ENCODE results near the gene NDRG3. TPM values are rescaled to one million over a fixed set of nuclear protein-coding genes. Genes with fewer than 3 reads are reported as not detected.

The NDRG3 gene
- polyA plus RNA-seq, 1 experiment = 28.5 TPM

DNA sequence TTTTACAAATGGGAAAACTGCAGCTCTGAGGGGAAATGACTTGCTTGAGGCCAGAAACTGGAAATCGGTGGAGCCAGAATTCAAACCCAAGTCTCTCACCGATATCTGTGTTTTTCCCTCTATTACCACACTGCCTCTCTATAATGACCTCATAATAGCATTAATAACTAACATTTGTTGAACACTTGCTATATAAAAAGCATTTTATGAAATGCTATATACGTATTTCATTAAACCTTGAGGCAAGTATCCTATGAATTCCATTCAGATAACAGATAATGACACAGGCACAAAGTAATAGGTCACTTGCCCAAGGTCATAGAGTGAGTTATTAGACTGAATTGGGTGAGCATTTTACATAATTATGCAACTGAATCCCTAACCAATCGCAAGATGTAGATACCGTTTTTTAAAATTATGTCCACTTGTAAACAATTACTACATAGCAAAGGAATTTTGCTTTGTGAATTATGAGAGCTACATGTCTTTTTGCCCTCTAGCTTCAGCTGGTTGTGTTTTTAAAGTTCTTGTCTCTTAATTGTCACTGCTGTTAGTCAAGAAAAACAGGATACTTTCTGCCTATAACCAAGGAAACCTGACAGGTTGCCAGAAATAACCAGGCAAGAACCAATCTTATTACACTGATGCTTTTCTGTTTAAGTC, 23.0 kb upstream of the NDRG3 start:
- H3K36me3 ChIP-seq (ENCODE audit: control insufficient read depth, insufficient read depth, low read length) = no peaks in the 10 kb centered on the region
- TF ChIP-seq CTCF (IDR thresholded peaks at IDR 0.05; ENCODE audit: insufficient read depth, low read depth, low read length) = no peak
- DNase-seq (ENCODE audit: low read depth) = peak; percentile 52
- no peaks in the 10 kb centered on the region for H3K27me3 ChIP-seq (ENCODE audit: control insufficient read depth, insufficient read depth, low read length)
- CTCF ChIA-PET = interaction anchor here (0.8 to 6.7 kb wide), 3 partner anchors 14 to 118 kb away, joined by 3 to 32 read pairs (median 6); a partner anchor contains a TSS
- POLR2A ChIA-PET = interaction anchor here (0.6 to 0.9 kb wide), 2 partner anchors 164 to 174 kb away, joined by 3 read pairs; no protein-coding TSS in a partner anchor
- no peak overlapping the region for H3K4me3 ChIP-seq (ENCODE audit: low read depth, low read length)

GRCh38 chr20:36761125-36761524, 15.2 kb upstream of the NDRG3 start:
- Histone ChIP-seq H3K4me3 (ENCODE audit: low read depth, low read length) (no peak overlapping the region), H3K36me3 (ENCODE audit: control insufficient read depth, insufficient read depth, low read length) (no peaks in the 10 kb centered on the region), H3K27me3 (ENCODE audit: control insufficient read depth, insufficient read depth, low read length) (no peaks in the 10 kb centered on the region)
- POLR2A ChIA-PET = no interaction called here
- DNase-seq (ENCODE audit: low read depth) = no peak
- TF ChIP-seq CTCF (IDR thresholded peaks at IDR 0.05; ENCODE audit: insufficient read depth, low read depth, low read length) = no peak
- CTCF ChIA-PET = no interaction called here

DNA sequence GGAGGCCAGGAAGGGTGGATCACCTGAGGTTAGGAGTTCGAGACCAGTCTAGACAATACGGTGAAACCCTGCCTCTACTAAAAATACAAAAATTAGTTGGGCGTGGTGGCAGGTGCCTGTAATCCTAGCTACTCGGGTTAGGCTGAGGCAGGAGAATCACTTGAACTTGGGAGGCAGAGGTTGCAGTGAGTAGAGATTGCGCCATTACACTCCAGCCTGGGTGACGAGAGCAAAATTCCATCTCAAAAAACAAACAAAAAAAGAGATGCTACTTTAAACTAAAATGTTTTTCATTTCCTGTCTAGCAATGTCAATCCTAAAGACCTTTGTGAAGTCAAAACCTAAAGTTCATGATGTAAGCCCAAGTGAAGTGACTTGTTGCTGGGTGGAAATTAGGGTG, 14.8 kb upstream of the NDRG3 start:
- POLR2A ChIA-PET = no interaction called here
- CTCF ChIA-PET = no interaction called here
- H3K27me3 ChIP-seq (ENCODE audit: control insufficient read depth, insufficient read depth, low read length) = no peaks in the 10 kb centered on the region
- no peak for DNase-seq (ENCODE audit: low read depth)
- TF ChIP-seq CTCF (IDR thresholded peaks at IDR 0.05; ENCODE audit: insufficient read depth, low read depth, low read length) = no peak
- no peak overlapping the region for H3K4me3 ChIP-seq (ENCODE audit: low read depth, low read length)
- H3K36me3 ChIP-seq (ENCODE audit: control insufficient read depth, insufficient read depth, low read length) = no peaks in the 10 kb centered on the region

GRCh38 chr20:36758276-36758675, 12.4 kb upstream of the NDRG3 start:
- Histone ChIP-seq H3K4me3 (ENCODE audit: low read depth, low read length) (no peak overlapping the region), H3K36me3 (ENCODE audit: control insufficient read depth, insufficient read depth, low read length) (no peaks in the 10 kb centered on the region), H3K27me3 (ENCODE audit: control insufficient read depth, insufficient read depth, low read length) (no peaks in the 10 kb centered on the region)
- ChIA-PET POLR2A (no interaction called here), CTCF (no interaction called here)
- no peak for TF ChIP-seq CTCF (IDR thresholded peaks at IDR 0.05; ENCODE audit: insufficient read depth, low read depth, low read length)
- no peak for DNase-seq (ENCODE audit: low read depth)

GRCh38 chr20:36756496-36756895, 10.6 kb upstream of the NDRG3 start:
- DNase-seq (ENCODE audit: low read depth) = no peak
- H3K4me3 ChIP-seq (ENCODE audit: low read depth, low read length) = no peak overlapping the region
- TF ChIP-seq CTCF (IDR thresholded peaks at IDR 0.05; ENCODE audit: insufficient read depth, low read depth, low read length) = no peak
- CTCF ChIA-PET = interaction anchor here (1.1 to 2.9 kb wide), 3 partner anchors 17 to 23 kb away, joined by 3 to 14 read pairs (median 12); partner anchors contain the start of gene DSN1
- POLR2A ChIA-PET = no interaction called here
- no peaks in the 10 kb centered on the region for H3K27me3 ChIP-seq (ENCODE audit: control insufficient read depth, insufficient read depth, low read length)
- H3K36me3 ChIP-seq (ENCODE audit: control insufficient read depth, insufficient read depth, low read length) = no peaks in the 10 kb centered on the region; the same call in 1 of the 2 replicates
